Fibroblast of skin of right quadriceps (primary cell): ENCODE data around the gene DEFB114.
"Not testable (repeated sequence)": the region's sequence is repeated elsewhere in the genome, so short reads cannot be mapped to it uniquely, and the experiment has no call there.

Experiments
- DNase-seq: peaks from one replicate; pipeline ENCODE4 v3.0.0-alpha.2; 2013

DEFB114 gene, protein sequence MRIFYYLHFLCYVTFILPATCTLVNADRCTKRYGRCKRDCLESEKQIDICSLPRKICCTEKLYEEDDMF

GRCh38 chr6:49964064-49964463, at the start of gene DEFB114:
Gene DEFB114 (minus strand): TSS chr6:49964164. CDS start chr6:49964105, 59 bp downstream.
- DNase-seq: no peak

GRCh38 chr6:50007819-50008218, 43.9 kb upstream of the DEFB114 start:
- peak; percentile 64 for DNase-seq

GRCh38 chr6:50003139-50003538, 39.2 kb upstream of the DEFB114 start:
- DNase-seq: no peak

DNA sequence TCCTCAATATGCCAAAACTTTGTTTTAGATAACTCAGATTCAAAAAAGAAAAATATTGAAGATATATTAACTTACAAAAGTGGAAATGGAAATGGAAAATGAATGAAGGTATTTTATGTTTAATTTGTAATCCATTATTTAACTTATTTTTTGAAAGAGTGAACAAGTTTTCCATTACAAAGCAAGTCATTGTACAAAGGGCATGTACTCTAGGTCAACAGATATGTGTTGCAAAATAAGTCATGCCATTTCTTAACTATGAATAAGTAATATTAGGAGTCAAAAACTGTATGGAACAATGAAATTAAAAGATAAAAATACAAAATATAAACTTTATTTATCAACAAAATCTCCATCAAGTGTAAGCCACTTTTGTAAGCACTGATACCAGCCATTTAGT, 31.3 kb upstream of the DEFB114 start:
- no peak for DNase-seq

DNA sequence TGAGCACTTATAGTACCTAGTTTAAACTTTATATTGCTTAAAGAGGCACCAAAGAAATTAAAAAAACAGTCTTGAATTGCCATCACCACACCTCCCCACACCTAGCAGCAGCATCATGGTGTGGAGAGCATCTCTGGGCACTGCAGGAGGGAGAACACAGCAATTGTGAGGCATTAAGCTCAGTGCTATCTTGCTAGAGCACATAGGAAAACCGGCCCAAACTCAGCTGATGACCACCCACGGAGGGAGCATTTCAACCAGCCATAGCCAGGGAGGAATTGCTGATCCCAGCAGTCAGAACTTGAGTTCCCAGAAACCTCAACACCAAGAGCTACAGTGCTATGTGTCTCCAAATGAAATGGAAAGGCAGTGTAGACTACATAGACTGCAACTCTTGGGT, 24.9 kb upstream of the DEFB114 start:
- DNase-seq: no peak

GRCh38 chr6:49987749-49988148, 23.8 kb upstream of the DEFB114 start:
- no peak for DNase-seq

DNA sequence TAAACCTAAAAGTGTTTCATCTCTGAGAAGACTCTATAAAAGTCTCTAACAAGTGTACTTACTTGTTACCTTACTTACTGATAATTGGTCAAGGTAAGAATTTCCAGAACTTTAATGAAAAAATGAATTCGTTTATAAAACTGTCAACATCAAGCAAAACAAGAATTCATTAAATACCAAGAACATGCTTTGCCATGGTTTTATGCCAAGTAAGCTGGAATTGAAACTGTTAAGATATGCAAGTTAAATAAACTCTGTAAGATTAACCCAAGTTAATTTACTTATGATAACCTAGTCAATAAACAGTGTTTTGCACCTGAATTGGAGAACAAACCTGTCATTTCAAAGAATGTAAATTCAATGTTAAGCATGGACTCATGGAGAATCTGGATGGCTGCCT, 22.6 kb upstream of the DEFB114 start:
- DNase-seq: no peak

GRCh38 chr6:49982046-49982445, 18.1 kb upstream of the DEFB114 start:
- DNase-seq: no peak

- peak; percentile 45 for DNase-seq
Measured at GRCh38 chr6:49980898-49981297, 16.9 kb upstream of the DEFB114 start.

- DNase-seq: no peak
Measured at GRCh38 chr6:49979584-49979983, 15.6 kb upstream of the DEFB114 start.

GRCh38 chr6:49978332-49979226, 14.6 kb upstream of the DEFB114 start:
- DNase-seq: no peak

GRCh38 chr6:49969605-49970004, 5.6 kb upstream of the DEFB114 start, which contains the start of gene DEFB113:
Gene DEFB113 (minus strand): TSS chr6:49969625. CDS start chr6:49969625, 0 bp downstream.
- DNase-seq: no peak

- DNase-seq: no peak
Measured at GRCh38 chr6:49966823-49967222, 2.9 kb upstream of the DEFB114 start.

GRCh38 chr6:49966334-49966733, 2.4 kb upstream of the DEFB114 start:
- DNase-seq: no peak

DNA sequence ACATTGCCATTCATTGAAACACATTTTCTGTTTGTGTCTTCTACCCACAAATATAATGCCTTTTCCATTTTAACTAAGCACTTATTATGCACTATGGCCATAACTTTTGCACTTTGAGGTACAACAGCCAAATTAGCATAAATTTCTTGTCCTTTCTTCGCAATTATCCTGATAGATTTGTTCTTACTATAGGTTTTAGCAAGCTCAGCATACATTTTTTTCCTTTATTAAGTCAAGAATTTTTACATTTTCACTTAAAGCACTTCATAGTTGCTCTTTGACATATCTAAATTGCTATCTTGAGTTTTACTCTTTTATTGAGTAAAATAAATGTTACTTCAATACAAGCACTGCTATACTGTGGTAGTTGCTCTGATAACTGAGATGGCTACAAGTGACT, 5.8 kb downstream of the DEFB114 start:
- no peak for DNase-seq

DNA sequence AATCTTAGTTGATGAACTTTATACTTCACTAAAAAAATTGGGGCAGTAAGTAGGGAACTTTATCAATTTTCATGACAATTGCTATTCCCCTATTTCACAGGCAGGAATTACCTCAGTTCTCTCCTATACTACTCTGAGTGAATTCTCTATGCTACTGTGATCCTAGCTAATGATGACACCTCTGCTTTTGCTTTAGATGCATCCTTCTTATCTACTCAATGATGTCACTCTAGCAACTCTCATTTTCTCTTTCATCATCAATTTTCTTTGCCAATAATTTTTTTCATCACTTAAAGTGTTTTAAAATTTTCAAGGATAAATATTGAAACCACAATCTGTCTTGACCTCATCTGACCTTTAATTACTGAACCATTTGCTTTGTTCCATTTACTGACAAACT, 8.1 kb downstream of the DEFB114 start:
- DNase-seq: no peak

DNA sequence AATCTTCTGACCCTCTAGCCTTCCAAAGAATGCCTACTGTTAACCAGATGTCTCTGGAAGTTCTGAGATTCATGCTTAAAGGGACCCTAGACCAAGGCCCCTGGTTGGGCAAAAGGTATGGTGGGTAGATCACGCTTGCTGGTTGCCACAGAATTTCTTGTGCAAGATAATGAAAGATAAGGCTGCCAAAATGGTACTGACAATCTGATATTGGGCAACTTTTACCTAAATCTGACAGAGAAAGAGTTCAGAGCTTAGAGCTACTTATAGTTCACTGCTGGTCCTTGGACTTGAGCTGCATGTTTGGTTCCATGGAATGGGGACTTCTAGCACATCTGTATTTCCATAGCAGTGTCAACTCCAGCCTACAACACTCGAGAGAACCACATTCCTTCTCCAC, 12.0 kb downstream of the DEFB114 start:
- no peak for DNase-seq

- no peak for DNase-seq
Measured at GRCh38 chr6:49950415-49950751, 13.6 kb downstream of the DEFB114 start.

DNA sequence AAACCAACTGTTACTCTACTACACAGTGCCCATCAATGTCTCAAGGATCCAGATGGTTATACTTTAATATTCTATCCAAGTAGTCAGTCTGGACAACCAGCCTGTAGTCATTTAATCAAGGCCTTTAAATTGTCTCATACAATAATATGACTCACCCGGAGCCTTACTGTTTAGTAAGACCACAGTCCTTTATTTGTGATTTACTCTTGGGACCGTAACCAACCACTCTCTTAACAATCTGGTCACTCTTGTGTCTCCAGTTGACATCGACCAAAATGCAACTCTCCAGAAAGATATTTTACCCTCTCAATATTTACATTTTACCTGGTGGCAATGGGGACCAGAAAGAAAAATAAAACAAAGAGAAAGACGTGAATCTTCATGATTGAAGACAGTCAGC, 14.9 kb downstream of the DEFB114 start:
- no peak for DNase-seq

DNA sequence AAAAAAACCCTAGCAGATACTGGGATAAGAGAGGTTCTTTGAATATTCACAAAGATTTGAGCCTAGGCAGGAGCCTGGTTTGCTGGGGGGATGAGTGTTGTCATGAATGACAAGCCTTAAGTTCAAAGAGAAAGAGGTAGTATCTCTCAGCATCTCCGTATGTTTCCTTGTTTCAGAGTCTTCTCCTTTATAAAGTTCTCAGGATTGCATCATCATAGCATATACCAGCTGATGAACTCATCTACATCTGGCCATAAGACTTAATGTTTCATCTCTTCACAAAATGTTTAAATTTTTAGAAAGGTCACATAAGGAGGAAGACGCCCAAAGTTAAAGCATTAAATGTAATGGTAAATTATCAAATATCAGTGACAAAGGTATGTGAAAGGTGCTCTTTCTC, 17.1 kb downstream of the DEFB114 start:
- no peak for DNase-seq

DNA sequence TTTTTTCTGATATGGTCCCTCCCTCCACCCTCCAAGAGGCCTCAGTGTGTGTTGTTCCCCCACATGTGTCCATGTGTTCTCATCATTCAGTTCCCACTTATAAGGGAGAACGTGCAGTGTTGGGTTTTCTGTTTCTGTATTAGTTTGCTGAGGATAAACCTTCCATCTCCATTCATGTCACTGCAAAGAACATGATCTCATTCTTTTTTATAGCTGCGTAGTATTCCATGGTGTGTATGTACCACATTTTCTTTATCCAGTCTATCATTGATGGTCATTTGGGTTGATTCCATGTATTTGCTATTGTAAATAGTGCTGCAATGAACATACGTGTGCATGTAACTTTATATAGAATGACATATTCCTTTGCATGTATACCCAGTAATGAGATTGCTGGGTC, 19.9 kb downstream of the DEFB114 start:
- DNase-seq: not testable (repeated sequence)

GRCh38 chr6:49939993-49940498, 23.9 kb downstream of the DEFB114 start:
- DNase-seq: no peak

DNA sequence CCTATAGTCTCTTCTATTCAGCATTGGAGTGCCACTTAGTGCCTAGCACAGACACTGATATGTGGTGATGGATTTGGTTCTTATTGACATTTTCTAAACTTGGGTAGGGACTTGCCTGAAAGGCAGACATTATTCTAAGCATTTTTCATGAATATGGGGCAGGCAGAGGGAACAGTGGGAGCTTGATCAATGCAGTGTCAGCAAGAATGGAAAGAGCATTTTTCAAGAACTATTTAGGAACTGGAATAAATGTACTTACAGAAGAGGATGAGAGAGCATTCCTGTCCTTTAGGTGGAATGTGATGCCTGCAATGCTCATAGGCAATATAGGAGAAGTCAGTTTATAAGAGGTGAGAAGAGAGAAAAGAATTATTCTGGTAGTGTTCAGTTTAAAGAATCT, 26.2 kb downstream of the DEFB114 start:
- no peak for DNase-seq

DNA sequence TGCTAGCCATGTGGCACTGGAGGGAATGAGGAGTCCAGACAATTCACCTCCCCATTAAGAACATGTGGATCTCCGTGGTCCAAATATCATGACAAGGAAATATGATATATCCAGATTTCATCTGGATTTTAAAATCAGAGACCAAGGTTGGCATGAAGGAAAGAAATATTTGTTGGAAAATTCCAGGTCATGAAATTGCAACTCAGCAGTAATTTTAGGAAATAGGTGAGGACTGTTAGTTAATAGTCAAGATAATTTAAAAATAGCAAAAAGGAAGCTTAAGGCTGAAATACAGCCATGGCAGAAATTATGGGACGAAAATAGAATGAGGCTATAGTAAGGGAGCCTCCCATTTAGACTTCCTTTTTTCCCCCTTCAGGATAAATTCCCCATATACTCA, 26.9 kb downstream of the DEFB114 start:
- DNase-seq: no peak

GRCh38 chr6:49935387-49935786, 28.6 kb downstream of the DEFB114 start:
- DNase-seq: no peak
